T-helper 1 cell (primary cell): ENCODE measurements around the gene NRGN.
"Not testable (repeated sequence)": the region's sequence is repeated elsewhere in the genome, so short reads cannot be mapped to it uniquely, and the experiment has no call there.

Experiments
- DNase-seq, 5 donors: peaks; one replicate each; pipeline ENCODE4 v3.0.0-alpha.2; 2012 to 2020

Gene NRGN

GRCh38 chr11:124759266-124760204 is 19.8 kb downstream of the NRGN start:
- DNase-seq, result no peak

- DNase-seq, result no peak
These were observed 20.5 kb downstream of the NRGN start for GRCh38 chr11:124760205-124760652.

DNA sequence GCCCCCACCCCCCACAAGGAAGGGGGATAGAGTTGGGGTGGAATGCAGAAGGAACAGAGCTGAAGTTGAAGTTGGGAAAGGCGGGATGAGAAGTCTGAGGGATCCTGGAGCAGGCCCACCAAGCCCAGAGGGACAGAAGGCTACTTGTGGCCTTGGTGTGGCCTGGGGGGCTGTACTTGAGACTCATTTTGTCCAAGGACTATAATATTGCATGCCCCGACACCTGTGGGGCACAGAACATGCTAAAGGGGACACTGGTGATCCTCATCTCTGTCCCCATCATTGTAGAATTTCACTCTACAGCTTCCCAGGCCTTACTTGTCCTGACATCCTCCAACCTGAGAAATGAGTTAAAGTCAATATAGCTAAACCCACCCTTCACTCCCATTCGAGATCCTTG is 21.1 kb downstream of the NRGN start:
- no peak for DNase-seq

DNA sequence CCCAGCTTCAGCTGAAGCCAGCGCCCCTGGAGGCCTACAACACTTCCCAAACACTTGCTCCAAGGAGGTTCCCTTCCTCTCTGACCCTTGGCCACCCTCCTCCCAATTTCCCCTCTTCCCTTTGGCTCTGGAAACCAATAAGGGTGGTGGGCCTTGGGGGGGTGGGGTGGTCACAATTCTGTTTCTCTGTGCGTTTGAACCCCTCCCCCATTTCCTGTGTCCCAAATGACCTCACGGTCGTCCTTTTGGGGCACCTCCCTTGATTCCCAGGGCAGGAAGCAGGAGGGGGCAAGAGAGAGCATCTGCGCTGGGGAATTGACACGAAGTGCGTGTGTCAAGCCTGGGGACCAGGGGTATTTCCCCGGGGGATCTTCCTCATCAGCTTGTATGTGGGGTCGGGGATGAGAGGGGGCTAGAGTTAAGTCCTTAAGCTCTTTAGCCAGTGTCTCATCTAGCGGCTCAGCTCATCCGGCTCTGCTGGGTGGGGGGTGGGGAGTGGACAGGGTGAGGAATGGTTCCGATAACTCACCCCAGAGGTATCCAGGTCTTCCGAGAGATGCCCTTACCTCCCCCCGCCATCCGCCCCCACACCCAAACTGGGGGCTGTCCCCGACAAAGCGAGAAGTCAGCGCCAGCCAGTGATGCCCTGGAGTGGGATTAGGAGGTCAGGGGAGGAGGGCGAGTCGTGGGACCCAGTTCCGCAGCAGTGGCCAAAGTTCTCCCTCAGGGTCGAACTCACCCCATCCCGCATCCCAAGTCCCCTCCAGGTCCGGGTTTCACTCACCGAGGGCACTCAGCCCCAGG is 21.8 kb downstream of the NRGN start:
- DNase-seq, result no peak

GRCh38 chr11:124762105-124762623 is 22.4 kb downstream of the NRGN start, which contains the start of gene ESAM:
Gene ESAM, minus strand, starts transcription at chr11:124762290. Its CDS starts 136 bp downstream, at chr11:124762154.
- peak; percentile 35 to 65 (median 60) for DNase-seq

- no peak for DNase-seq
These were observed 22.9 kb downstream of the NRGN start for GRCh38 chr11:124762624-124763155.

DNA sequence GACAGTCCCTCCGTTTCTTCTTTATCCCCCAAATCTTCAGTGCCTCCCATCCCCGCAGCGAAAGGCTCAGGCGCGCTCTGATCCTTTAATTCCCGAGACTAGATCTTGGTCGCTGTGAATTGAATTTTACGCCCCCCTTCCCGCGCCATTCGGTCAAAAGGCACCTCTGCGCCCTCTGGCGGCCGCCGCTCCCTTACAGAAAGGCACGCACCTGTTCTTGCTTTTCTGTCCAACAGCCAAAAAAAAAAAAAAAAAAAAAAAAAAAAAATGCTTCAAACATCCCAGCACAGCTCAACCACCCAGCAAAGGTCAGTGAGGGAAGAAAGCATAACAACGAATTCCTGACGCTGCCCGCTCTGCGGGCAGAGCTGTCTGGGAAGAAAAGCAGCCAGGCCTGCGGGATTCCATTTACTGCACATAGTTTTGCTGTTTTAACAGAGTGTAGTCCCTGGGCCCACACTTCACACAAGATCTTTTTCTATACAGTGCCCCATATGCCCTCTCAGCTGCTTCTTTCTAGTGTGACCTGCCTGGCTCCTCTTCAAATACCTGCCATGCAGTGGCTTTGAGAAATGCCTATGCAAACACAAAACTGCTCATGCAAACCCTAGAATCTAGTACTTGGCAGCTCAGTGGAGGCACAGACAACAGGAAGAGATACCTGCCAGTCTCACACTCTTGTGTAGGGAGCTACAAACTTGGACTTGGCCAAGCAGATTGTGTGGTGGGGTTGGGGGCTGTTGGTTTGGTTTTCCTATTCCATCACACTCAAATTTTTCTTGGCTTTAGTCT is 23.6 kb downstream of the NRGN start:
- peak; percentile 63 to 86 (median 74) for DNase-seq

DNA sequence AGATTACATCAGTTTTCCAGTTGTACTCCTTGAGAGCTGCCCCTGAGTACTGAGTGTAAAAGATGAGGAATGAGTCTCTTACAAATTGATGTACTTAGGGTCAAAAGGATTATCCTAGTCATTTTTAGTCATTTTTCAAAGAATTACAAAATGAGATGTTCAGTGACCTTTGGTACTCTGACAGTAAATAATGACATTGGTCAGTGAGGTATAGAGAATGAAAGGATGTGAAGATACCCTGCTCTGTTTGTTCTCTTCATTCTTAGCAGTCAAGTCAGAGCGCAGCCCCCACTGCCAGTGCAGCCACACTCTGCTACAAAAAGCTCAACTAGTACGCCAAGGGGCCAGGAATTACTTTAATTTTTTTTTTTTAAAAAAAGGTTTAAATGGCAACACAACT is 26.4 kb downstream of the NRGN start:
- no peak for DNase-seq

DNA sequence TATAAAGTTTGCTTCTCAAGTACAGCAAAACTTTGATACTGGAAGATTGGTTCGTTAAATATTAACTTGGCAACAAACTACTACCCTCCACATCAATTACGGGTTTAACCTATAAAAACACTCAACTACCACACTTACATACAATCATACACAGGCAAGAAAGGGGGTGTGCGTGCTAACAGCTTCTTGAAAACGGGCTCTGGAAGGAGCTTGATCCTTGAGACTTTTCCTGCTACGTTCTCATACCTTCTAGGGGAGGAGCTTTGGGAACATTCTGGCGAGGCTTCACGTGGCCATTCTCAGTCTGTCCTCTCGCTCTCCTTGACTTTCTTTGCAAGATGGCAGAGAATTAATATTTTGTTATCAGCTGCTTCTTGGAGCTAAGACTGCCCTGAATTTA is 29.2 kb downstream of the NRGN start:
- DNase-seq, result no peak

GRCh38 chr11:124769806-124770774 is 30.3 kb downstream of the NRGN start:
- no peak for DNase-seq

- not testable (repeated sequence) for DNase-seq
These were observed 31.2 kb downstream of the NRGN start for GRCh38 chr11:124770959-124771358.

DNA sequence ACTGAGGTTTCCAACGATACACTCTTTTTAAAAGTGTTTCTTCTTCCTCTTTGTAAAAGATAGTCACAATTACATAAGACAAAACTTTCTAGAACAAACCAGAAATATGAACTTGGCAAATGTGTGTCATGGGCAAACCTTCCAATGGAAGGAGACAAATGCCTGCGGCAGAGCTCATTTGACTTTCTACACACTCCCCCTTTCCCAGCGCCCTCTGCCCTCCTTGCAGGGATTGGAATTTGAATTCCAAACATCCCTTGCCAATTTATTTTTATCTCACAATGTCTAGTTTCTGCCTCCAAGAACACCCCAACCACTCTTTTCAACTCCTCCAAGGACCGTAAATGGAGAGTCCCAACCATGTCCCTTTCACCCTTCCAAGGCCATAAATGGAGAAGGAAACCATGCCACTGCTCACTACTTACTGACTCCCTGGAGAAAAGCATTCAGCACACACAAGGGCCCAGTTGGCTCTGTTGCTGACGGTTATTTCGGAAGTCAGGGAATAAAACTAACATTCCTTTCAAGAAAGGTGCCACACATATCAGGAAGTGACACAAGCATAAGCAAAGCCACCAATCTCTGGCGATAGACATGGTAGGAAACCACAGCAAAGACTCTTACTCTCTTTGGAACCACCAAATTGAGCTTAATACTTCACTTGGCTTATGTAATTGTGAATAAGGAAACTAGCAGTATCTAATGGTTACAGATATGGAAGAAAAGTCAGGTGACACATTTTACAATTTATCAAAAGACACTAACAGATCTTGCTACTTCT is 37.3 kb downstream of the NRGN start:
- no peak for DNase-seq

DNA sequence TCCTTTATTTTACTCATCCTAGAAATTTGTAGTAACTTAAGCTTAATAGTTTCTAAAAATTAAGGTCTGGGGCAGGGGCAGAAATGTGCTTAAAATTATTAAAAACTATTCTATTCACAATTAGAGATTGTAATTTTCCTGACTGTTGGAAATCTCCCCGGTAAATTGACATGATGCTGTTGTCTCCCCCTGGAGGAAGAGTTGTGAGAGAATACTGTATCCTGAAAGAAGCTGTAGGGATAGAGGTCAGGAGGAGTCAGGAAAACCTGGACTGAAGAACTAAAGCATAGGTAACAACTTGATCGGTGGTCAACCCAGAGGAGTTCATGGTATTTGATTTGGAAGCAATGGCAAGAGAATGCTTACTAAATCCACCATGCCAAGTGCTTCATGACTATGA is 38.5 kb downstream of the NRGN start:
- DNase-seq, result no peak

- no peak for DNase-seq
These were observed 39.8 kb downstream of the NRGN start for GRCh38 chr11:124779568-124779967.

DNA sequence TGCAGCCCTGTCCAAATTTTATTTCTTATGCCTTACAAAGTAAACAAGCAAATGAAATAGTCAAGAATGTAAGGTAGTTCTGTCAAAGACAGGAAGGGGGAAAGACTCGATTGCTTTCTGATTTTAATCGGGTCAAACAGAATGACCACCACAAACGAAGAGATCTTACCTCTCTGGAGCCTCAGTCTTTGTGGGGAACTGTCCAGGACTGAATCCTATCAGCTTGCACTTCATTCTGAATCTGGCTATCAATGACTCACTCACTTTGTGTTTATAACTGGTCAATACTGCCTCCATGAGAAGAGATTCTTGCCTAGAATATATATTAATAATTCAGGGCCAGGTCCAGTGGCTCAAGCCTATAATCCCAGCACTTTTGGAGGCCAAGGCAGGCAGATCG is 43.3 kb downstream of the NRGN start:
- no peak for DNase-seq

DNA sequence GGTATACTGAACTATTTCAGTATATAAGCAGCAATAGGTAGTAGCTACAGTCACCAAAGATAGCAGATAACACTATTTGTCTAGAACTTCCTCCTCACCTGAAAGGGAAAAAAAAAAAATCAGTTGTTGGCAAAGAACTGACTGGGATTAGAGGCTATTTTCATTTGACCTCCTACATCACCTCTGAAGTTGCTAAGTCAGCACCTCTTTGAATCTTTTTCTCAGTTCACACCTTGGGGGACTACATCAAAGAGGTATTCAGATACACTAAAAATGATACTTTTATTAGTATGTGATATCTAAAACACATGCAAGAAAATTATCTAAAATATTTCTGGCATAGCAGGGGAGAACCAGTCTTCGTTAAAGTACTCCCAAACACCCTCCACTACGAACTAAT is 44.3 kb downstream of the NRGN start:
- DNase-seq, result no peak

DNA sequence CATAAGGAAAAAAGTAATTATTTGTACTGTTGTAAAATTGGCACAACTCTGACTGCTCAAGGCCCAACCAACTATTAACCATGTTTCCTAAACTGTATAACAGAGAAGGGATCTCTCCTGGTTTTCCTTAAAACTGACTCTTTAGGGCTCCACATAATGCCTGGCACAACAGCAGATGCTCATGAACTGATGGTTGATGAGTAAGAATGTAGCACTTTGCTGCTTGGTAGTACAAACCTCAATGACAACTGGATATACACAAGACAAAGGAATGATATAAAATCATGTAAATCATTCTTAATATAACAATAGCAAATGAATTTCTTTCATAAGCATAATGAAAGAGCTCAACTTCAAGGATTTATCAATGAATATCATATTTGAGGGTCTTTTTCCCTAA is 48.8 kb downstream of the NRGN start:
- no peak for DNase-seq

DNA sequence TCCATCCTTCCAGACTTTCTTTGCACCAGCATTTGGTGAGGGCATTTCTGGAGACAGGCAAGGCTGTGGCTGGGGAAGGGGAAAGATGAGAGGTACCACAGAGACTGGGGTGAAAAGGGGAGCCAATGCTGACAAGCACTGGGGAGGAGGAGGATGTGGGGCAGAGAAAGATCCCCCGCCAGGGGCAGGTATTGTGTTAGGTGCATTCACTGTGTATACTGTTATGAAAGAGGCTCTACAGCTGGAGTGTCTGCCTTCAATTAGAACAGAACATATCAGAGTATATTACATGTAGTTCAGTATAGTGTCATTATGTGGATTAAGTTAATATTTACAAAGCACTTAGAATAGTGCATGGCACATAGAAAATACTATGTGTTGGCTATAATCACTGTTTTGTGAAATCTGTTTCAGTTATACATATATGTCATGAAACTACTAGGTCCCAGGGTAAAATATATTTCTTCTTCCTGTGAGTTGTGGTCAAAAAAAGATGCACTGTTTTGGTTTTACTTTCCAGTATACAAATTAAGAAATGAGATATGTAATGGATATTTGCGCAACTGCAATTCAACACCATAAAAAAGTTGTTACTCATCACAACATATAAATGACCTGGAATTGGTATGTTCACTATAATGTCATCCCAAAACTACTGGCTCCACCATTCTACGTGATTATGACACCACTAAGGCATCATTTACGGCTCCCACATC is 52.0 kb downstream of the NRGN start:
- DNase-seq, result peak in 1 of 5 donors; percentile 19
